ENCODE data around the gene GTF2F2.

DNA sequence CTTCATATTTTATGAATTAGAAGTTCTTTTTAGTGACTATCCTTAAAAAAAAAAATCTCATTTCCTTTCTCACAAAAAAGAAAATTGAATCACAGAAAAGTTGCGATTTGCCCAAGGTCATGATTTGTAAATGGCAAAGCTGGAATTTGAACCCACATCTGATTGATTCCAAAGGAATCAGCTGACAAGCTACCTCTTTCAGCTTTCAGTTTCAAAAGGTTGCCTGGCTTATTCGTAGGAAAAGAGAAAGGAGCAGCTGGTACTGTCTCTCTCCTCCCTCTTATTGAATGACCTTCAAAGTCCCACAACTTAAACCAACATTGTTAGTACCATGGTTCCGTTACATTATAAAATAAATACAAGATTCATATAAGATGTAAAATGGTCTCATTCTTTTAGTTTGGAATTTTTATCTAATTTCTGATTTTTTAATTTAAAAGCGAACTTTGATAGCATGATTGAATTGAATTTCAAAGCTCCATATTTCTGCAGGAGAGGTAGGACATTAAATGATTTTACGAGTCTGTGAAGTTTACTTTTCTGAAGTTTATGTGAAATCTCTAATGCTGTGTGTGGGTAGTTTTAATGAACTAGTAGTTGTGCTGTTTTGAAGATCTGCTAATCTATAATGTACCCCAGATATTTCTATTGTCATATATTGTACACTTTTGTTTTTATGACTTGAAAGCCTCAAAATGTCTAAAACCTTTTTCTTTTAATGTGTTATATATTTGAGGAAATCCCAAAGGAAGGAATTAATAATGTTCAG, 99.0 kb downstream of the GTF2F2 start:
- no peak for TF ChIP-seq ELF4 (IDR thresholded peaks at IDR 0.05)
- no peak for TF ChIP-seq TARDBP (IDR thresholded peaks at IDR 0.05)
- no peak for TF ChIP-seq NFRKB (IDR thresholded peaks at IDR 0.05)
- TF ChIP-seq SP1 (IDR thresholded peaks at IDR 0.05) = no peak
- TF ChIP-seq, protein P1, sequence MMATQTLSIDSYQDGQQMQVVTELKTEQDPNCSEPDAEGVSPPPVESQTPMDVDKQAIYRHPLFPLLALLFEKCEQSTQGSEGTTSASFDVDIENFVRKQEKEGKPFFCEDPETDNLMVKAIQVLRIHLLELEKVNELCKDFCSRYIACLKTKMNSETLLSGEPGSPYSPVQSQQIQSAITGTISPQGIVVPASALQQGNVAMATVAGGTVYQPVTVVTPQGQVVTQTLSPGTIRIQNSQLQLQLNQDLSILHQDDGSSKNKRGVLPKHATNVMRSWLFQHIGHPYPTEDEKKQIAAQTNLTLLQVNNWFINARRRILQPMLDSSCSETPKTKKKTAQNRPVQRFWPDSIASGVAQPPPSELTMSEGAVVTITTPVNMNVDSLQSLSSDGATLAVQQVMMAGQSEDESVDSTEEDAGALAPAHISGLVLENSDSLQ (IDR thresholded peaks at IDR 0.05) = no peak
- TF ChIP-seq L3MBTL2 (conservative IDR thresholded peaks at IDR 0.05) = no peak
- no peak for TF ChIP-seq FOXM1 (IDR thresholded peaks at IDR 0.05; ENCODE audit: borderline replicate concordance)
- TF ChIP-seq HDGF (IDR thresholded peaks at IDR 0.05; ENCODE audit: borderline replicate concordance) = no peak
- TF ChIP-seq CTBP1 (IDR thresholded peaks at IDR 0.05; ENCODE audit: borderline replicate concordance) = no peak
- no peak for TF ChIP-seq LEF1 (IDR thresholded peaks at IDR 0.05; ENCODE audit: borderline replicate concordance)
- no peak for TF ChIP-seq BHLHE40 (IDR thresholded peaks at IDR 0.05; ENCODE audit: borderline replicate concordance)
- TF ChIP-seq ZNF384 (IDR thresholded peaks at IDR 0.05) = no peak

Data from HEK293T (cell line).